Duodenal mucosa (tissue), 2 donors: ENCODE data around the gene ARHGAP18.

Experiments used
- H3K27ac ChIP-seq: one replicate; pipeline ENCODE4 v1.7.0; 2013; ENCODE audit warnings: low read depth, low read length
- H3K27me3 ChIP-seq, 2 donors: one replicate each; pipeline ENCODE4 v1.7.0; 2013; ENCODE audit warnings: low read length in 2 of 2, control low read depth in 1 of 2; ENCODE audit not compliant: insufficient read depth in 2 of 2, control insufficient read depth in 1 of 2
- H3K36me3 ChIP-seq, 2 donors: one replicate each; pipeline ENCODE4 v1.7.0; 2013; ENCODE audit warnings: low read length in 2 of 2, control low read depth in 1 of 2; ENCODE audit not compliant: insufficient read depth in 2 of 2, control insufficient read depth in 1 of 2
- H3K4me1 ChIP-seq, 2 donors: one replicate each; pipeline ENCODE4 v1.7.0; 2013; ENCODE audit warnings: low read length in 2 of 2, control low read depth in 1 of 2; ENCODE audit not compliant: insufficient read depth in 2 of 2, control insufficient read depth in 1 of 2
- H3K4me3 ChIP-seq, 2 donors: one replicate each; pipeline ENCODE4 v1.7.0; 2013; ENCODE audit warnings: low read length in 2 of 2, low read depth in 1 of 2
- H3K9ac ChIP-seq, 2 donors: one replicate each; pipeline ENCODE4 v1.7.0; 2013; ENCODE audit warnings: low read length in 2 of 2, low read depth in 1 of 2
- H3K9me3 ChIP-seq, 2 donors: one replicate each; pipeline ENCODE4 v1.7.0; 2013; ENCODE audit warnings: low read length in 2 of 2, control low read depth in 1 of 2; ENCODE audit not compliant: control insufficient read depth in 1 of 2

ARHGAP18 gene

GRCh38 chr6:129726650-129727049 is 16.7 kb upstream of the ARHGAP18 start:
- no peaks in the 10 kb centered on the region for H3K9me3 ChIP-seq
- no peaks in the 10 kb centered on the region for H3K4me1 ChIP-seq
- H3K27me3 ChIP-seq = no peaks in the 10 kb centered on the region
- H3K36me3 ChIP-seq = no peaks in the 10 kb centered on the region
- H3K4me3 ChIP-seq = no peak overlapping the region
- H3K9ac ChIP-seq = no peak overlapping the region
- no peak overlapping the region for H3K27ac ChIP-seq

- H3K27ac ChIP-seq = no peak overlapping the region
- H3K4me3 ChIP-seq = no peak overlapping the region
- no peak overlapping the region for H3K9ac ChIP-seq
- H3K36me3 ChIP-seq = no peaks in the 10 kb centered on the region
- no peaks in the 10 kb centered on the region for H3K9me3 ChIP-seq
- H3K27me3 ChIP-seq = no peaks in the 10 kb centered on the region
- H3K4me1 ChIP-seq = no peaks in the 10 kb centered on the region
These were observed 15.4 kb upstream of the ARHGAP18 start for GRCh38 chr6:129725341-129725740.

- Histone ChIP-seq H3K9me3 (no peaks in the 10 kb centered on the region), H3K36me3 (no peaks in the 10 kb centered on the region), H3K9ac (no peak overlapping the region), H3K4me1 (no peaks in the 10 kb centered on the region), H3K27ac (no peak overlapping the region), H3K27me3 (no peaks in the 10 kb centered on the region), H3K4me3 (no peak overlapping the region)
These were observed 9.7 kb upstream of the ARHGAP18 start for GRCh38 chr6:129719692-129720091.

GRCh38 chr6:129717277-129717676 is 7.3 kb upstream of the ARHGAP18 start:
- H3K27ac ChIP-seq = no peak overlapping the region
- no peak overlapping the region for H3K9ac ChIP-seq
- no peaks in the 10 kb centered on the region for H3K9me3 ChIP-seq
- H3K4me3 ChIP-seq = no peak overlapping the region
- H3K36me3 ChIP-seq = no peaks in the 10 kb centered on the region
- no peaks in the 10 kb centered on the region for H3K27me3 ChIP-seq
- no peaks in the 10 kb centered on the region for H3K4me1 ChIP-seq

GRCh38 chr6:129713806-129714333 is 3.9 kb upstream of the ARHGAP18 start:
- peaks cover 0 to 7% of the 10 kb centered on the region in 2 donors for H3K4me1 ChIP-seq
- H3K9me3 ChIP-seq = no peaks in the 10 kb centered on the region
- no peak overlapping the region for H3K9ac ChIP-seq
- H3K27me3 ChIP-seq = no peaks in the 10 kb centered on the region
- no peak overlapping the region for H3K27ac ChIP-seq
- H3K36me3 ChIP-seq = no peaks in the 10 kb centered on the region
- no peak overlapping the region for H3K4me3 ChIP-seq

- no peak overlapping the region for H3K4me3 ChIP-seq
- H3K27me3 ChIP-seq = no peaks in the 10 kb centered on the region
- H3K27ac ChIP-seq = no peak overlapping the region
- no peaks in the 10 kb centered on the region for H3K9me3 ChIP-seq
- no peak overlapping the region for H3K9ac ChIP-seq
- peaks cover 6 to 16% of the 10 kb centered on the region in 2 donors for H3K4me1 ChIP-seq
- H3K36me3 ChIP-seq = no peaks in the 10 kb centered on the region
These were observed 1.3 kb upstream of the ARHGAP18 start for GRCh38 chr6:129711271-129711631.

- Histone ChIP-seq H3K36me3 (no peaks in the 10 kb centered on the region), H3K27ac (no peak overlapping the region), H3K27me3 (no peaks in the 10 kb centered on the region), H3K9me3 (no peaks in the 10 kb centered on the region), H3K4me3 (peak overlapping the region; percentile 97 to 99), H3K9ac (peak overlapping the region; percentile 45 to 91), H3K4me1 (peaks cover 8 to 16% of the 10 kb centered on the region in 2 donors)
These were observed 683 bp upstream of the ARHGAP18 start for GRCh38 chr6:129710450-129711270.

GRCh38 chr6:129709196-129709768 is 695 bp downstream of the ARHGAP18 start:
- Histone ChIP-seq H3K9ac (peak overlapping the region; percentile 84 to 91), H3K27me3 (no peaks in the 10 kb centered on the region), H3K4me1 (peaks cover 15 to 16% of the 10 kb centered on the region in 2 donors), H3K9me3 (no peaks in the 10 kb centered on the region), H3K4me3 (peak overlapping the region; percentile 97 to 99), H3K36me3 (no peaks in the 10 kb centered on the region), H3K27ac (peak overlapping the region; percentile 79)

- peak overlapping the region; percentile 84 to 91 for H3K9ac ChIP-seq
- no peaks in the 10 kb centered on the region for H3K9me3 ChIP-seq
- no peaks in the 10 kb centered on the region for H3K27me3 ChIP-seq
- peak overlapping the region; percentile 20 for H3K27ac ChIP-seq
- no peaks in the 10 kb centered on the region for H3K36me3 ChIP-seq
- H3K4me3 ChIP-seq = peak overlapping the region; percentile 97 to 99
- H3K4me1 ChIP-seq = peaks cover 15 to 16% of the 10 kb centered on the region in 2 donors
These were observed 1.3 kb downstream of the ARHGAP18 start for GRCh38 chr6:129708496-129709195.
